SK-N-SH treated with all-trans-retinoic acid at 6 μM for 48 hours (cell line): ENCODE measurements around the gene FMO3.

Source experiments
- ATAC-seq: fragments of 200-7000 bp; cut with Tn5 transposase; 3 replicates; pipeline ENCODE4 v1.9.1; 2020; ENCODE audit warnings: mild to moderate bottlenecking, moderate library complexity
- CSRNP3 ChIP-seq: fragments of 250-450 bp; sonication (Bioruptor Pico); IDR thresholded peaks from 2 replicates; pipeline ENCODE4 v1.5.1; 2021; ENCODE audit warnings: mild to moderate bottlenecking, moderate library complexity
- ESRRG ChIP-seq: fragments of 250-450 bp; sonication (Bioruptor Pico); IDR thresholded peaks from 2 replicates; pipeline ENCODE4 v1.6.1; 2021; ENCODE audit warnings: mild to moderate bottlenecking
- GLIS3 ChIP-seq: fragments of 250-450 bp; sonication (Bioruptor Pico); IDR thresholded peaks from 2 replicates; pipeline ENCODE4 v1.5.0; 2020; ENCODE audit warnings: mild to moderate bottlenecking, moderate library complexity
- ISL1 ChIP-seq: fragments of 250-450 bp; sonication (Bioruptor Pico); IDR thresholded peaks from 2 replicates; pipeline ENCODE4 v2.1.2; 2022; ENCODE audit warnings: mild to moderate bottlenecking, moderate library complexity
- OSR1 ChIP-seq: fragments of 250-450 bp; sonication (Bioruptor Pico); IDR thresholded peaks from 2 replicates; pipeline ENCODE4 v1.8.0; 2022; ENCODE audit warnings: moderate library complexity, mild to moderate bottlenecking, inconsistent platforms
- PATZ1 ChIP-seq: fragments of 250-450 bp; sonication (Bioruptor Pico); IDR thresholded peaks from 2 replicates; pipeline ENCODE4 v1.8.0; 2020; ENCODE audit warnings: mild to moderate bottlenecking, moderate library complexity, borderline replicate concordance
- POU6F1 ChIP-seq: fragments of 250-450 bp; sonication (Bioruptor Pico); IDR thresholded peaks from 2 replicates; pipeline ENCODE4 v1.8.0; 2021; ENCODE audit warnings: low read depth, mild to moderate bottlenecking, moderate library complexity, borderline replicate concordance
- PPARA ChIP-seq: fragments of 250-450 bp; sonication (Bioruptor Pico); IDR thresholded peaks from 2 replicates; pipeline ENCODE4 v1.5.0; 2020; ENCODE audit warnings: mild to moderate bottlenecking, borderline replicate concordance
- RARB ChIP-seq: fragments of 250-450 bp; sonication (Bioruptor Pico); IDR thresholded peaks from 2 replicates; pipeline ENCODE4 v1.8.0; 2021; ENCODE audit warnings: mild to moderate bottlenecking, moderate library complexity
- SNAI2 ChIP-seq: fragments of 250-450 bp; sonication (Bioruptor Pico); IDR thresholded peaks from 2 replicates; pipeline ENCODE4 v1.5.0; 2020; ENCODE audit warnings: mild to moderate bottlenecking, moderate library complexity
- TCF4 ChIP-seq: fragments of 250-450 bp; sonication (Bioruptor Pico); IDR thresholded peaks from 2 replicates; pipeline ENCODE4 v1.8.0; 2021; ENCODE audit warnings: mild to moderate bottlenecking, moderate library complexity, borderline replicate concordance
- TOX ChIP-seq: fragments of 250-450 bp; sonication (Bioruptor Pico); IDR thresholded peaks from 2 replicates; pipeline ENCODE4 v1.8.0; 2021; ENCODE audit warnings: mild to moderate bottlenecking, moderate library complexity, borderline replicate concordance
- TSHZ2 ChIP-seq: fragments of 250-450 bp; sonication (Bioruptor Pico); IDR thresholded peaks from 2 replicates; pipeline ENCODE4 v1.5.0; 2020; ENCODE audit warnings: mild to moderate bottlenecking, moderate library complexity
- ZC3H10 ChIP-seq: fragments of 250-450 bp; sonication (Bioruptor Pico); IDR thresholded peaks from 2 replicates; pipeline ENCODE4 v1.5.1; 2021; ENCODE audit warnings: mild to moderate bottlenecking, moderate library complexity
- ZFP3 ChIP-seq: fragments of 250-450 bp; sonication (Bioruptor Pico); IDR thresholded peaks from 2 replicates; pipeline ENCODE4 v1.5.0; 2020; ENCODE audit warnings: mild to moderate bottlenecking, moderate library complexity
- ZFP30 ChIP-seq: fragments of 450-650 bp; formaldehyde crosslinking; IDR thresholded peaks from 2 replicates; pipeline ENCODE4 v1.5.0; 2022; ENCODE audit warnings: mild to moderate bottlenecking, moderate library complexity
- ZNF565 ChIP-seq: fragments of 450-650 bp; formaldehyde crosslinking; conservative IDR thresholded peaks from 2 replicates; pipeline ENCODE4 v1.5.0; 2020; ENCODE audit warnings: low read depth, mild to moderate bottlenecking, moderate library complexity
- ZNF70 ChIP-seq: fragments of 450-650 bp; formaldehyde crosslinking; IDR thresholded peaks from 2 replicates; pipeline ENCODE4 v1.5.0; 2020; ENCODE audit warnings: mild to moderate bottlenecking, moderate library complexity
- ZNF8 ChIP-seq: fragments of 450-650 bp; formaldehyde crosslinking; IDR thresholded peaks from 2 replicates; pipeline ENCODE4 v1.5.0; 2020; ENCODE audit warnings: mild to moderate bottlenecking, moderate library complexity
- TF ChIP-seq, protein P1 (sequence below): fragments of 250-450 bp; sonication (Bioruptor Pico); IDR thresholded peaks from 2 replicates; pipeline ENCODE4 v1.5.1; 2020; ENCODE audit warnings: low read depth, mild to moderate bottlenecking, moderate library complexity

FMO3 gene

GRCh38 chr1:171084870-171085269, 5.8 kb upstream of the FMO3 start:
- no peak for TF ChIP-seq PPARA (CRISPR knock-in tag)
- no peak for TF ChIP-seq TCF4
- no peak for TF ChIP-seq SNAI2 (CRISPR knock-in tag)
- no peak for TF ChIP-seq ZNF70 (CRISPR knock-in tag)
- no peak for TF ChIP-seq RARB (CRISPR knock-in tag)
- no peak for TF ChIP-seq ISL1 (CRISPR knock-in tag)
- TF ChIP-seq, protein P1, sequence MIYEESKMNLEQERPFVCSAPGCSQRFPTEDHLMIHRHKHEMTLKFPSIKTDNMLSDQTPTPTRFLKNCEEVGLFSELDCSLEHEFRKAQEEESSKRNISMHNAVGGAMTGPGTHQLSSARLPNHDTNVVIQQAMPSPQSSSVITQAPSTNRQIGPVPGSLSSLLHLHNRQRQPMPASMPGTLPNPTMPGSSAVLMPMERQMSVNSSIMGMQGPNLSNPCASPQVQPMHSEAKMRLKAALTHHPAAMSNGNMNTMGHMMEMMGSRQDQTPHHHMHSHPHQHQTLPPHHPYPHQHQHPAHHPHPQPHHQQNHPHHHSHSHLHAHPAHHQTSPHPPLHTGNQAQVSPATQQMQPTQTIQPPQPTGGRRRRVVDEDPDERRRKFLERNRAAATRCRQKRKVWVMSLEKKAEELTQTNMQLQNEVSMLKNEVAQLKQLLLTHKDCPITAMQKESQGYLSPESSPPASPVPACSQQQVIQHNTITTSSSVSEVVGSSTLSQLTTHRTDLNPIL (CRISPR knock-in tag), result no peak
- TF ChIP-seq CSRNP3 (CRISPR knock-in tag), result no peak
- TF ChIP-seq TOX (CRISPR knock-in tag), result no peak
- TF ChIP-seq, all 23 proteins: peak for 0
- no peak for ATAC-seq

- ATAC-seq, result no peak
- TF ChIP-seq, protein P1 (CRISPR knock-in tag), result no peak
- TF ChIP-seq ZNF565 (CRISPR knock-in tag) (no peak), ZNF8 (CRISPR knock-in tag) (no peak), PPARA (CRISPR knock-in tag) (no peak), PATZ1 (CRISPR knock-in tag) (no peak), TSHZ2 (no peak), ISL1 (CRISPR knock-in tag) (no peak), ZFP30 (no peak), ZFP3 (CRISPR knock-in tag) (no peak), ZNF70 (CRISPR knock-in tag) (no peak), TOX (CRISPR knock-in tag) (no peak), GLIS3 (CRISPR knock-in tag) (no peak), OSR1 (CRISPR knock-in tag) (no peak), POU6F1 (CRISPR knock-in tag) (no peak), ZC3H10 (CRISPR knock-in tag) (no peak), TCF4 (no peak), ESRRG (CRISPR knock-in tag) (no peak)
Measured at GRCh38 chr1:171087896-171088295, 2.8 kb upstream of the FMO3 start.

DNA sequence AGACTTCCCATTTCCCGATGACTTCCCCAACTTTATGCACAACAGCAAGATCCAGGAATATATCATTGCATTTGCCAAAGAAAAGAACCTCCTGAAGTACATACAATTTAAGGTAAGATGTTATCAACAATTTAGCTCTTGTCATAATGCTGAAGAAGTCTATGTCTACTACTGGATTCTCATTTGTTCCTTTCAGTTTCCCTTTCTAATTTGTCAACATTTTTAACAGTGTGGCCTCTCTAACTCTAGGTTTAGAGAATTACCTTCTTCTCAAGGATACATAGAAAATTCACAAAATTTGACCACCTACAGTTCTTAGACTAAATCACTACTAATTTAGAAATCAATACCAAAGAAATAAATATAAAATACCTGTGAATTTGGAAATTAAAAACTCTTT, 13.2 kb downstream of the FMO3 start:
- no peak for ATAC-seq
- TF ChIP-seq TSHZ2, result no peak
- TF ChIP-seq OSR1 (CRISPR knock-in tag), result no peak
- TF ChIP-seq TCF4, result no peak
- TF ChIP-seq ZFP30, result no peak
- no peak for TF ChIP-seq POU6F1 (CRISPR knock-in tag)
- no peak for TF ChIP-seq PATZ1 (CRISPR knock-in tag)
